Activated naive CD4-positive, alpha-beta T cell (primary cell): ENCODE results near the gene WWP2.

Experiments used
- DNase-seq, 4 experiments: peaks; one replicate each; lab custom pipeline; 2025; lab: John Stamatoyannopoulos, UW

WWP2 gene

DNA sequence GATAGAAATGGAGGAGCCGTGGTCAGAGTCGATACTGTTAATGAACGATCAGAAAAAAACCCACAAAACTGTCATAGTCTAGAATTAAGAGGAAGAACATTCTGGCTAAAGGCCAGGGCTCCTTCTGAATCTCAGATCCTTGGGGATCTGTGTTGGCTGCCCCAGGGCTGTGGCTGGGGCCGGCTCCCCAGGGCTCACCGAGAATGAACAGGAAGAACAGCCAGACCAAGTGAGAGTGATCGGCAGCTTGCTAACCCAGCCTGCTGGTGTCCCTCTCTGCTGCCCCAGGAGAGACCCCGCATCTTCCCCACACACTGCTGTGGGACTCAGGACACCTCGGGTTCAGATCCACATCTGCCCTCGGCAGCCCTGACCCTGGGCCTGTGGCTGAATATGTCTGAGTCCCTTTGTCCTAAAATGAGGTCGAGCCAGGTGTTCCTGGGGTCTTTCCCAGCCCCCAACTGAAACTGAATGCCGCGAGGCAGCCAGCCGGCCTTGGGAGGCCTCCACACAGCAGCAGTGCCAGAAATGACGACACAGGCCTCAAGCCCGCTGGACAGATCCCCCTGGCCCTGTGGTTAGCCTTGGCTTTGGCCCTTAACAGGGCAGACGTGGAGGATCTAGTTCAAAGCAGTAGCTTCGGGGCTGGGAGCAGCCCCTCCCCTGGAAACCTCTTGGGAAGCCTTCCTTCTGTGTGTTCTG lies 165.1 kb downstream of the WWP2 start:
- DNase-seq, result no peak

DNA sequence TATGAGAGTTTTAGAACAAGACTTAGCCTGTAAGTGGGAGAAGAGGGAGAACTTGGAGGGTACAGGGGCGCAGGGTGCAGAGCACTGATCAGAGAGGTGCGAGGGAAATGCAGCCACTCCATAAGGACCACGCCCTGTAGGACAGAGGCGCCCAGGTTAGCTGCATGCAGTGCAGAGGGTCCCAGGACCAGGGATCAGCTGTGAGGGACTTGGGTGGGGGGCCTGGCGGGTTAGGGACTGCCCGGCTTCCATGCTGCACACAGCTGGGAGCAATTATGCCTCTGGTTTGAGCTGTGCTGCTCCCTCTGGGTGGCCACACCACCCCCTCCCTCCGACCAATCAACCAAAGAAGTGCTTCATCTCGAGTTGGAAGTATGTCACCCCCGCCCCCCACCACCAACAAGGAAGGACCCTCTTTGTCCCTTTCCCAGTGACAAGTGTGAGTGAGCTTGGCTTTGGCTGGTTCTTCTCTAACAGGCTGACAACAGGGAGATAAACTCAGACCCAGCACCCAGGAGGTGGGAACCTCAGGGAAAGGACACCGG lies 166.8 kb downstream of the WWP2 start:
- no peak for DNase-seq

DNA sequence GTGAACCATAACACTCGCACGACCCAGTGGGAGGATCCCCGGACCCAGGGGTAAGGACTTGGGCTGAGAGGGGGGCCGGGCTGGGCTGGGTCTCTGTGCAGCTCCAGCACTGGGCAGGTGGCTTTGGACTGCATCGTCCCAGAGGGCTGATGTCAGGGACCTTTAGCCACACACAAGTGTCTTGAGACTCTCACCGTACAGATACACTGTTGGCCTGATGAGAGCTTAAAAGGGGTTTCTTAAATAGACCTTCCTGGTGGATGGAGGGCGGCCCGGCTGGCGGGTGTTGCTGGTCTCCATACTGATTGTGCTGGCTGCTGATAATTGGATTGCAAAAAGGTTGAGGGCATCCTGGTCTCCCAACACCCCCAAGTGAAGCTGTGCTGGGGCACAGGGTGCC lies 167.3 kb downstream of the WWP2 start:
- no peak for DNase-seq

DNA sequence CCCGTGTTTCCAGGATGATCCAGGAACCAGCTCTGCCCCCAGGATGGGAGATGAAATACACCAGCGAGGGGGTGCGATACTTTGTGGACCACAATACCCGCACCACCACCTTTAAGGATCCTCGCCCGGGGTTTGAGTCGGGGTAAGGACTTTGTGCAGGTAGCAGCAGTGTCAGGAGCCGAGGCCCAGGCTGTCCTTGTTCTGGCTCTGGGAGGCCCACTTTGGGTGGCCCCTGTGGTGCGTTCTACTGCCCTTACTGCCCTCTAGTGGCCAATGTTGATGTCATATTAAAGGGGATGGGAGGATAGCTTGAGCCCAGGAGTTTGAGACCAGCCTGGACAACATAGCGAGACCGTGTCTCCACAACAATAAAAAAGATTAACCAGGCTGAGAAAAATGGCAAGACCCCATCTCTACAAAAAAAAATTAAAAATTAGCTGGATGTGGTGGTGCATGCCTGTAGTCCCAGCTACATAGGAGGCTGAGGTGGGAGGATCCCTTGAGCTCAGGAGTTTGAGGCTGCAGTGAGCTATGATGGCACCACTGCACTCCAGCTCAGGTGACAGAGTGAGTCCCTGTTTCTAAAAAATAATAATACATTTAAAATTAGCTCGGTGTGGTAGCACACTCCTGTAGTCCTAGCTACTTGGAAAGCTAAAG lies 168.1 kb downstream of the WWP2 start:
- DNase-seq, result no peak

DNA sequence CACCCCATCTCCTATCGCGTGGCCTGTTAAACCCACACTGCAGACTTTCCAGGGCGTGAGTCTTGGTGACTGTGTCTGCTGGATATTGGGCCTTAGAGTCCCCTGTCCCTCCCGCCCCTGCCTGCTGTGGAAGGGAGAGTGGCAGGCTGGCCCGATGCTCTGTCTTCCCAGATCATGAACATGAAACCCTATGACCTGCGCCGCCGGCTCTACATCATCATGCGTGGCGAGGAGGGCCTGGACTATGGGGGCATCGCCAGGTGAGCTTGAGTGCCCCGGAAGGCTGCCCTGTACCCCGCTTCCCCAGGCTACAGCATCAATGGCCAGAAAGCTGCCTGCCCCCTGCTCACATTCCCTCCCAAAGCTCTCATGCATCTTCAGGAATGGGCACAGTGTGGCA lies 169.5 kb downstream of the WWP2 start:
- no peak for DNase-seq

DNA sequence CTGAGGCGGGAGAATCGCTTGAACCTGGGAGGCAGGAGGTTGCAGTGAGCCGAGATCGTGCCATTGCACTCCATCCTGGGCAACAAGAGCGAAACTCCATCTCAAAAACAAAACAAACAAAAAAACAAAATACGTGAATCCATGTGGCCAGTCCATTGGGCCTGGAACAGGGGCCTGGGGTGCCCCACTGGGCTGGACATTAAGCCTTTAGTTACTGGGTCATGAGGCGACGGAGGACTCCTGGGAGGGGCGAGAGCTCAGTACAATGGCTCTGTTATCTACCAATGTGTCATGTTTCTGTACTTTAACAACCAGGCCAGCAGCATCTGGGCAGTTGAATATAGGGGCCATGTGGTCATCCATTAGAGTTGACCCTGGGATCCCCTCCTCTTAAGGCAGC lies 170.1 kb downstream of the WWP2 start:
- no peak for DNase-seq

DNA sequence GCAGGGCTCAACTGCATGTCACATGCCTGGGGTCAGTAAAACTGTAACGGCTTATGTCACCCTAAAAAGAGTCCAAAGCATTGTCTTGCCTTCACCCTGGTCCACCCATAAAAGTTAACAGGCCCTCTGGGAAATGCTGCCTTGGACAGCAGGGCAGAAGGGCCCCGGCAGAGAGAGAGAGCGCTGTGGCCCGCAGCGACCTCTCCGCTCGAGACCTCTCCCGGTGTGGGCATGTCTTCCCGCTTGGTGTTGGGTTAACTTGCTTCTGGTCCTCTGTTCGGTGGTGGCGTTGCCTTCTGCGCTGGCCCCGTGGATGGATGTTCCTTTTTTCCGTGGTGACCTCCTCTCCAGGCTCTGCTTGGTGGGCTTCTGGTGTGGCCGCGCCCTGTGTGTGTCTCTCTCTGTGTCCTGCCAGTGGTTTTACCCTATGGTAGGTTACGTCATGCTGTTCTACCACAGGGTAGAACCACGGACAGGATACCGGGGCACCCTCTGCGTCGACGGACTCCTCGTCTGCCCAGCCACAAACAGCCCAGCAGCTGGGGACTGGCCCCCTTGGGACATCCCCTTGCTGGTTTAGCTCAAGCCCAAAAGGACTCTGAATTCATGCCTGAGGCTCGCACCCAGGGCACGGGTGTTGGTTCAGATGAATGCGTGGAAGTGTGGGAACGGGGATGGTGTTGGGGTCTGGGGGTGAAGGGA lies 170.7 kb downstream of the WWP2 start:
- no peak for DNase-seq

DNA sequence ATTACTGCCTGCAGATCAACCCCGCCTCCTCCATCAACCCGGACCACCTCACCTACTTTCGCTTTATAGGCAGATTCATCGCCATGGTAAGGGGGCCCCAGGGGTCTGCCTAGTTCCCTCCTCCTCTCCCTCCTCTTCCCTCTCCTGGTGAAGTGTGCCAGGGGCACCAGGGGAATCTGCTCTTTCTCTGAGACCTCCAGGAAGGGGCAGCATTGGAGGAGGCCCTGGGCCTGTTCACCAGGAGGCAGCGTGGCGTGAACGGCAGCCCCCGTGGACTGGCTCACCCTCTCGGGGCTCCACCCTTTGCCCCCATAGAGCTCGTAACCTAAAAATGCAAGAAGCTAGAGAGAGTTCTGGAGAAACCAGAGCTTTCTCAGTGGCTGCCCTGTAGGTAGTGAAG lies 171.9 kb downstream of the WWP2 start:
- DNase-seq, result no peak

DNA sequence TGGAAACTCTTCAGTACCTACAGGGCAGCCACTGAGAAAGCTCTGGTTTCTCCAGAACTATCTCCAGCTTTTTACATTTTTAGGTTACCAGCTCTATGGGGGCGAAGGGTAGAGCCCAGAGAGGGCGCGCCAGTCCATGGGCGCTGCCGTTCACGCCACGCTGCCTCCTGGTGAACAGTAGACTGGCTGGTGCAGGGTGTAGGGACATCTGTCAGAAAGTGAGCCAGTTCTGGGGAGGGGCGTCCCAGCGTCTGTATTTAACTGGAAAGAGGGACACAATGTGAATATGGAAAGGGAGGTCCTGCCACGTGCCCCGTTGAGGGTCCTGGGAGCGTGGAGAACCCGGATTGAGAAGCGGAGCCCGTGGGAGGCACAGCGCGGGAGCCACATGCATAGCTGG lies 172.6 kb downstream of the WWP2 start:
- DNase-seq, result no peak

DNA sequence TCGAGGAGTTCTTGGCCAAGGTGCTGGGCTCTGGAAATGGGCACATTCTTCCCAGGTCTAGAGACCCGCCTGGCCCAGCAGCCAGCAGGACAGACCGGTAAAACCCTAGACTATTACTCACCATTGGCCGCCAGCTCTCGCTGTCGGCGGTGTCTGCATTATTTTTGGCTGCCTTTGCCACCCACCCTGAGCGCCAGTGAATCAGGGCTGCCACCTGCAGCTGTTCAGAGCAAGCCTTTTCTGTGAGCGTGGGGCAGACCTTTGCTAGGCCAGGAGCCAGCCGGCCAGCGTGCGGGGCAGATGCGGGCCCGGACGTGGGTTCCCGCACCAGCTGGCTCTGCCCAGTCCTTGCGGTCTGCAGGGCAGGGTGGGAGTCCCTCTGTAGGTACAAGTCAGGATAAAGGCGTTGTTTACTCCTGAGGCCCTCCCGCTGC lies 173.2 kb downstream of the WWP2 start:
- DNase-seq, result no peak

DNA sequence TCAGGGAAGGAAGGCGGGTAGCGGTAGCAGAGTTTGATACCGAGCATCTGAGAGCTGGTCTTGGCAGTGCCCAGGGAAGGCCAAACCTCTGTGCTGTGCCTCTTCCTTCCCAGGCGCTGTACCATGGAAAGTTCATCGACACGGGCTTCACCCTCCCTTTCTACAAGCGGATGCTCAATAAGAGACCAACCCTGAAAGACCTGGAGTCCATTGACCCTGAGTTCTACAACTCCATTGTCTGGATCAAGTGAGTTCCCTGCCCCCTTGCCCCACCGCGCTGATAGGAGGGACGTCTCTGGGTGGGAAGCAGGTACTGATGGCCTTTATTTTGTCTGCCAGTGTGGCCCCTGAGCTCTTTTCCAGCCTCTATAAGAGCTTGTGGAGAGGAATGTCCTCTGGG lies 173.6 kb downstream of the WWP2 start:
- DNase-seq, result no peak

DNA sequence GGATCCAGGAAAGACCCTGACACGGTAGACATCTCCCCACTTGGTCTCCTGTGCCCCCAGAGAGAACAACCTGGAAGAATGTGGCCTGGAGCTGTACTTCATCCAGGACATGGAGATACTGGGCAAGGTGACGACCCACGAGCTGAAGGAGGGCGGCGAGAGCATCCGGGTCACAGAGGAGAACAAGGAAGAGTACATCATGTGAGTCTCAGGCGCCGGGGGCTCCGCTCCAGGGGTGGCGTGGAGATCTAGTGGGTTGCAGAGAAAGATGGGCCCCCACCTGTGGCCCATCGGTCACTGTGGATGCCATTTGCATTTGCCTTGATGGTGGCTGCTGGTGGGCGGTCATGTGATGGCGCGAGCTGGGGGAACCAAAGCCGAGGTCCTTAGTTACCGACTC lies 174.1 kb downstream of the WWP2 start:
- DNase-seq, result no peak

DNA sequence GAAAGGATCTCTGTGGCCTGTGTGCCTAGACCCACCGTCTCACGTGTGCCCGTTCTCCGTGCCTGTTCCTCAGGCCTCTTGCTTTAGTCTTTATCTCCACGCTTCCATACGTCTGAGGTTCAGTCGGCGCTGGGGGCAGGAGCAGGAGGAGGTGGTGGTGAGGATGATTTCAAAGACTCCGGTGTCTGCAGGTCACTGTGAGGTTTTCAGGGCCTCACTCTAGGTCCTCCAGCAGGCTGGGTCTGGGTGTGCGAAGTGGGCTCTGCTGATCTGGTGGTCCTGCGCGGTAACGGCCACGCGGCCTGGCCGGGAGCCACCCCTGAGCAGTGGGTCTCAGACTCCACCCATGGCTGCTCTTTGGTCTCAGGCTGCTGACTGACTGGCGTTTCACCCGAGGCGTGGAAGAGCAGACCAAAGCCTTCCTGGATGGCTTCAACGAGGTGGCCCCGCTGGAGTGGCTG lies 174.6 kb downstream of the WWP2 start:
- DNase-seq, result no peak

DNA sequence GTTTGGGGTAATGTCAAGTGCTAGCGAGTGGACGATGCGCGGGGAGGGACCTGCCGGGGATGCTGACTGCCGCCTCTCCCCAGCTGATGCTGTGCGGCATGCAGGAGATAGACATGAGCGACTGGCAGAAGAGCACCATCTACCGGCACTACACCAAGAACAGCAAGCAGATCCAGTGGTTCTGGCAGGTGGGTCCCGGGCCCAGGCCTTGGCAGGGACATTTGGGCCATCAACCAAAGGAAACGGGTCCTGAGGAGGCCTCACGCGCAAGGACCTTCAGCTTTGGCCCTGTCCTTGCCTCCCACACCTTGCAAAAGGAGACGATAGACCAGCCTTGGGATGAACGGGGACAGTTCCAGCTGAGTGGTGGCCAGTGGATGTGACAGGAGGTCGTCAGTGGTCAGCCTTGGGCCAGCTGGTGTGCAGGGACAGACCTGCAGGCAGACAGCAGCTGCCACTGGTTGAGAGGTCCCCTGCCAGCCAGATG lies 175.4 kb downstream of the WWP2 start:
- DNase-seq, result no peak

DNA sequence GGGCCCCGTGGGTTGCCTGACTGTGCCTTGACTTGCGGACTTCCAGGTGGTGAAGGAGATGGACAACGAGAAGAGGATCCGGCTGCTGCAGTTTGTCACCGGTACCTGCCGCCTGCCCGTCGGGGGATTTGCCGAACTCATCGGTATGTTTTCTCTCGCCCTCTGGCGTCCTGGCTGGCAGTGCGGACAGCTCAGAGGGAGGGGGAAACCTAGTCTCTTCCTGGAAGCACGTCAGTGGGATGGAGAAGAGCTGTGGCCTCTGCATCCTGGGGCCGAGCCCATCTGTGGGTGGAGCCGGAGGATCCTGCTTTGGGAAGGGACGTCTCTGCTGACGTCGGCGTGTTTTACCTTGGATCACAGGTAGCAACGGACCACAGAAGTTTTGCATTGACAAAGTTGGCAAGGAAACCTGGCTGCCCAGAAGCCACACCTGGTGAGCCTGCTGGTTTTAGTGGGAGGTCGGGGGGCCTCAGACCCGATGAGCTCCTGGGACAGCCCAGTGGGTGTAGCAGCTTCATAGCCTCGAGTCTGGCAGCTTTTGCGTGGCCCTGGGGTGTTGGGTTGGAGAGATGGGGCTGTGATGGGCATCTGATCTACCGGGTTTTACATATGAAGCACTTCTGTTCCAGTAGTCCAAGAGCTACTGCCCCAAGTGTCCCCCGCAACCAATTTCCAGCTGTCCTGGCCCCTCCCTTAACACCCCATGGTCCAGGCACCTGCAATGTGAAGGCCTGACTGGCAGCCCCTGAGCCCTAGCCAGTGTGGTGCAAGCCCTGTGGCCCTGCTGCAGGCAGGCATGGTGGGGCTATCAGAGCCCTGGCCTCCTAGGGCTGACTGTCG lies 177.1 kb downstream of the WWP2 start:
- no peak for DNase-seq

DNA sequence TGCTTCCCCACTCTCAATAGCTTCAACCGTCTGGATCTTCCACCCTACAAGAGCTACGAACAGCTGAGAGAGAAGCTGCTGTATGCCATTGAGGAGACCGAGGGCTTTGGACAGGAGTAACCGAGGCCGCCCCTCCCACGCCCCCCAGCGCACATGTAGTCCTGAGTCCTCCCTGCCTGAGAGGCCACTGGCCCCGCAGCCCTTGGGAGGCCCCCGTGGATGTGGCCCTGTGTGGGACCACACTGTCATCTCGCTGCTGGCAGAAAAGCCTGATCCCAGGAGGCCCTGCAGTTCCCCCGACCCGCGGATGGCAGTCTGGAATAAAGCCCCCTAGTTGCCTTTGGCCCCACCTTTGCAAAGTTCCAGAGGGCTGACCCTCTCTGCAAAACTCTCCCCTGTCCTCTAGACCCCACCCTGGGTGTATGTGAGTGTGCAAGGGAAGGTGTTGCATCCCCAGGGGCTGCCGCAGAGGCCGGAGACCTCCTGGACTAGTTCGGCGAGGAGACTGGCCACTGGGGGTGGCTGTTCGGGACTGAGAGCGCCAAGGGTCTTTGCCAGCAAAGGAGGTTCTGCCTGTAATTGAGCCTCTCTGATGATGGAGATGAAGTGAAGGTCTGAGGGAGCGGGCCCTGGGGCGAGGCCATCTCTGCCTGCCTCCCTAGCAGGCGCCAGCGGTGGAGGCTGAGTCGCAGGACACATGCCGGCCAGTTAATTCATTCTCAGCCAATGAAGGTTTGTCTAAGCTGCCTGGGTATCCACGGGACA lies 177.9 kb downstream of the WWP2 start:
- DNase-seq, result no peak

DNA sequence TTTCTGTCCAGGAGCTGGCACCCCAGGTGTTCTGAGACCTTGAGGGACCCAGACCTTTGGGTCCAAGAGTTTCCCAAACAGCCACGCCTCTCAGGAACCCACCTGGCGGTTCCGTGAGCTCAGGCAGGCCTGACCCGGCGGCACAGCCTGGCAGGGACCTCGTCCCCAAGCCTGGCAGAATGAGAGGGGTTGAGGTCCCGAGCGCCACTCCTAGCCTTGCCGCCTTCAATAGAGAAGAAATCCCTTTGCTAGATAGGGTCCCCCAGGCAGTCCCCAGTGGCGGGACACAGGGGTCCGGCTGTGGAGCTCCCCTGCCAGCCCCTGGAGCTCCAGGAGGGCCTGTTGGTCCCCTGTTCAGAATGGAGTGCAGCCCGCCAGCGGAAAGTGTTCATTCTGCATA lies 178.5 kb downstream of the WWP2 start:
- no peak for DNase-seq

DNA sequence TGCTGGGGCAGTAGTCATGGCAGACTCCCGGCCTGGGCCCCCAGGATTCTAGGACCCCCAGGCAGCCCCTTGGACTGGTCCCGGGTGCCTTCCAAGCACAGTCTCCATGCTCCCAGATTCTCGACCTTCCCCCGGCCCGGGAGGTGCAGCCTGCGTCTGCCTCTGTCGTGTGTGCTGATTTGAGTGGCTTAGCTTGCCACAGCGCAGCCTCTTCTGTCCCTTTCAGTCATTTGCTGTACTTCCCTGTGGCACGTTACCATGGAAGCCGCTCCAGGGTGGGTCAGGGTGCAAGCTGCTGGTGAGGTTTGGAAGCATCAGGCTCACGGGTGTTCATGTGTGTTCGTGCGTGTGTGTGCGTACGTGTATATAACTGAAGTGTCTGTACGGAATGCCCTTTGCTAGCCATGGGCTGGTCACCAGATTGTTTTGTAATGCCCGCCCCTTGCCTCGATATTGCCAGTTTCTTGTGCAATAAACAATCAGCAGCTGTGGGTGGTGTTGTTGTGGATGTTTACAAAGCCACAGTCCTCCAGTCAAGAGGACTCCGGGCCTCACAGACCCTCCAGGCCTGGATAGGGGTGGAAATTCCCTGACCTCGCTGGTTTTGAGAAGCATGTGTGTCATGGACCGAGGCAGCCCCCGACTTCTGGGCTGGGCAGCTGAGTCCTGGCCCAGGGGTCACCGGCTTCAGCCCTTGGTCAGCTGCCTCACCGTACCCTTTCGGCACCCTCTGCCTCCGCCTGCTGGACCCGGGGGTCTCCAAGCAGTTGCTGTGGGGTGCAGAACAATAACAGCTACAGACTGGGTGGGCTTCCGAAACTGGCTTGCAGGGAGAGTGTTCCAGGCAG lies 179.3 kb downstream of the WWP2 start:
- DNase-seq, result no peak

DNA sequence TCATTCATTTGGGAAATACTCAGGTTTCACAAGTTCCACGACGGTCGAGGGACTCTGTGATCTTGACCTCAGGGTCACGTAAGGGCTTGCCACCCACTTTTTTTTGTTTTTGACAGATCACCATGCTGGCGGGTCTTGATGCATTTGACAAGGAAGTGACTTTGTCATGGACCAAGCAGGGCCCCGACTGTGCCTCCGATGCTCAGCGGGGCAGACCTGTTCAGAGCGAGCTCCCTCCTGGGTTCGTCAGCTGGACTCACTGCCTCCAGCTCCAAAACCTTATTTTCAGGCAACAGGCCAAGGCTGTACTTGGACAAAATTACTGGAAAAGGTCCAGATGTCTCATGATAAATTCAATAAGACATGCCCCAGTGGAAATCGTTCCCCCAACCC lies 180.0 kb downstream of the WWP2 start:
- no peak for DNase-seq

DNA sequence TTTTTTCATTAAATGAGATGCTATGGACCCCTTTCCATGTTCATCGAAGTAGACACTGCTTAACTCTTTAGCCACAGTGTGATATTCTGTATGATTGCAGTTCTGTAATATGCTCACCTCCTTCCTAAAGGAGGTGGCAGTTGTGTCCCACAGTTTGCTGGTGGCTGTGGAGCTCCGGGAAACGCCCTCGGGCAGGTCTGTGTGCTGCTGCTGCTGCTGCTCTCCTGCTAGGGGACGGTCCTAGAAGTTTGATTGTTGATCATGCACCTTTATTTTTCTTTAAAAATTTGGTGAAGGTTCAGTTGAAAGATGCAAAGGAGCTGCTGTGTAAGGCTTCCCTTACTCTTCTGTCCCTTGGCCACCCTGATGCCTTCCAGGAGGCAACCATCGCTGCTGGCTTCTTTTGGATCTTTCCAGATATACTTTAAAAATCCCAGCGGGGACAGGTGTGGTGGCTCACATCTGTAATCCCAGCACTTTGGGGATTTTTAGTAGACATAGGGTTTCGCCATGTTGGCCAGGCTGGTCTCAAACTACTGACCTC lies 180.6 kb downstream of the WWP2 start:
- no peak for DNase-seq
